DOHH2 (cell line): ENCODE data around the gene SAFB.

Experiments used
- H3F3A ChIP-seq: fragments of 200-600 bp; sonication (generic), shearing (Covaris generic); 2 replicates; pipeline ENCODE4 v1.6.0; 2016; ENCODE audit warnings: antibody characterized with exemption, mild to moderate bottlenecking; ENCODE audit not compliant: control insufficient read depth, insufficient read depth
- H3K27ac ChIP-seq: fragments of 200-600 bp; sonication (generic); 2 replicates; pipeline ENCODE4 v1.5.1; 2014; ENCODE audit warnings: low read depth, mild to moderate bottlenecking, low read length, moderate library complexity
- H3K27me3 ChIP-seq: fragments of 200-600 bp; sonication (generic); 2 replicates; pipeline ENCODE4 v1.6.1; 2014; ENCODE audit warnings: mild to moderate bottlenecking, low read length, mixed read lengths; ENCODE audit not compliant: control insufficient read depth
- H3K36me3 ChIP-seq: fragments of 200-600 bp; sonication (generic); 2 replicates; pipeline ENCODE4 v1.6.1; 2014; ENCODE audit warnings: mild to moderate bottlenecking, low read length, moderate library complexity, mixed read lengths; ENCODE audit not compliant: control insufficient read depth
- H3K4me1 ChIP-seq: fragments of 200-600 bp; sonication (generic); 2 replicates; pipeline ENCODE4 v1.6.1; 2014; ENCODE audit warnings: mild to moderate bottlenecking, low read length, mixed read lengths; ENCODE audit not compliant: control insufficient read depth
- H3K4me2 ChIP-seq: fragments of 200-600 bp; sonication (generic); 2 replicates; pipeline ENCODE4 v1.6.0; 2014; ENCODE audit warnings: mild to moderate bottlenecking, low read length, moderate library complexity
- H3K4me3 ChIP-seq: fragments of 200-600 bp; sonication (generic); 2 replicates; pipeline ENCODE4 v1.5.1; 2014; ENCODE audit warnings: mild to moderate bottlenecking, low read length, mixed read lengths
- H3K79me2 ChIP-seq: fragments of 200-600 bp; sonication (generic); 2 replicates; pipeline ENCODE4 v1.6.1; 2014; ENCODE audit warnings: mild to moderate bottlenecking, low read length, mixed read lengths; ENCODE audit not compliant: control insufficient read depth
- H3K9me2 ChIP-seq: fragments of 200-600 bp; sonication (generic); replicated peaks from 2 replicates; pipeline ENCODE4 v1.6.1; 2014; ENCODE audit warnings: mild to moderate bottlenecking, low read length, mixed read lengths; ENCODE audit not compliant: control insufficient read depth
- H3K9me3 ChIP-seq: fragments of 200-600 bp; sonication (generic); 2 replicates; pipeline ENCODE4 v1.6.1; 2014; ENCODE audit warnings: antibody characterized with exemption, low read length, mixed read lengths; ENCODE audit not compliant: control insufficient read depth, insufficient read depth
- H4K20me1 ChIP-seq: fragments of 200-600 bp; sonication (generic); 2 replicates; pipeline ENCODE4 v1.6.0; 2014; ENCODE audit warnings: low read depth, mild to moderate bottlenecking, antibody characterized with exemption, low read length, moderate library complexity; ENCODE audit not compliant: control insufficient read depth, insufficient read depth
- EZH2phosphoT487 ChIP-seq: fragments of 200-600 bp; sonication (generic); IDR thresholded peaks from 2 replicates; pipeline ENCODE4 v1.6.1; 2017; ENCODE audit warnings: borderline replicate concordance, mild to moderate bottlenecking, antibody characterized with exemption, low read length, moderate library complexity, mixed read lengths
- TF ChIP-seq, protein P1 (sequence below): fragments of 200-600 bp; sonication (generic); IDR thresholded peaks from one replicate; pipeline ENCODE4 v1.5.1; 2014; ENCODE audit warnings: antibody characterized with exemption, mild to moderate bottlenecking, low read depth, low read length; ENCODE audit not compliant: poor library complexity, severe bottlenecking

The SAFB gene

DNA sequence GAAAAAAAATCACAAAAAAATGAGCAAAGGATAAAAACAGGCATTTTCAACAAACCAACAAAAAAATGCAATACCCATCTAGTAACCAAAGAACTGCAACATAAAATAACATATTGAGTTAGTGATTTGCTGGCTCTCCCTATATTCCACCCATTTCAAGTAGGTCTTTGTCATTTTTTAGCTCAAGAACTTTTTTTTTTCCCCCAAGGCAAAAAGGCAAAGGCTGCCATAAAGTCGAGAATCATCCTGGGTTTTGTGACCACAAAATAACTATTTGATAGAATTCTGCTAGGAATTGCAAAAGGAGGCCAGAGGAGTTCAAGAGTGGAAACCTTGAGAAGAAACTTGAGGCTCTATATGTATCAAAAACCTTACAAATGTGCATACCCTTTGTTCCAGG is 5.8 kb upstream of the SAFB start:
- no peaks in the 10 kb centered on the region for H3K9me2 ChIP-seq
- peaks cover 18% of the 10 kb centered on the region for H3K4me1 ChIP-seq
- no peaks in the 10 kb centered on the region for H3K27me3 ChIP-seq
- H3K9me3 ChIP-seq, result no peaks in the 10 kb centered on the region
- peaks cover 3% of the 10 kb centered on the region; the same call in 1 of the 2 replicates for H3F3A ChIP-seq
- H3K27ac ChIP-seq, result no peak overlapping the region
- H3K36me3 ChIP-seq, result peaks cover 100% of the 10 kb centered on the region
- H3K79me2 ChIP-seq, result peaks cover 87% of the 10 kb centered on the region
- TF ChIP-seq, protein P1, sequence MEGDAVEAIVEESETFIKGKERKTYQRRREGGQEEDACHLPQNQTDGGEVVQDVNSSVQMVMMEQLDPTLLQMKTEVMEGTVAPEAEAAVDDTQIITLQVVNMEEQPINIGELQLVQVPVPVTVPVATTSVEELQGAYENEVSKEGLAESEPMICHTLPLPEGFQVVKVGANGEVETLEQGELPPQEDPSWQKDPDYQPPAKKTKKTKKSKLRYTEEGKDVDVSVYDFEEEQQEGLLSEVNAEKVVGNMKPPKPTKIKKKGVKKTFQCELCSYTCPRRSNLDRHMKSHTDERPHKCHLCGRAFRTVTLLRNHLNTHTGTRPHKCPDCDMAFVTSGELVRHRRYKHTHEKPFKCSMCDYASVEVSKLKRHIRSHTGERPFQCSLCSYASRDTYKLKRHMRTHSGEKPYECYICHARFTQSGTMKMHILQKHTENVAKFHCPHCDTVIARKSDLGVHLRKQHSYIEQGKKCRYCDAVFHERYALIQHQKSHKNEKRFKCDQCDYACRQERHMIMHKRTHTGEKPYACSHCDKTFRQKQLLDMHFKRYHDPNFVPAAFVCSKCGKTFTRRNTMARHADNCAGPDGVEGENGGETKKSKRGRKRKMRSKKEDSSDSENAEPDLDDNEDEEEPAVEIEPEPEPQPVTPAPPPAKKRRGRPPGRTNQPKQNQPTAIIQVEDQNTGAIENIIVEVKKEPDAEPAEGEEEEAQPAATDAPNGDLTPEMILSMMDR, result no peak
- no peak for TF ChIP-seq EZH2phosphoT487
- H3K4me2 ChIP-seq, result no peak overlapping the region
- H4K20me1 ChIP-seq, result peaks cover 36% of the 10 kb centered on the region
- H3K4me3 ChIP-seq, result no peak overlapping the region

DNA sequence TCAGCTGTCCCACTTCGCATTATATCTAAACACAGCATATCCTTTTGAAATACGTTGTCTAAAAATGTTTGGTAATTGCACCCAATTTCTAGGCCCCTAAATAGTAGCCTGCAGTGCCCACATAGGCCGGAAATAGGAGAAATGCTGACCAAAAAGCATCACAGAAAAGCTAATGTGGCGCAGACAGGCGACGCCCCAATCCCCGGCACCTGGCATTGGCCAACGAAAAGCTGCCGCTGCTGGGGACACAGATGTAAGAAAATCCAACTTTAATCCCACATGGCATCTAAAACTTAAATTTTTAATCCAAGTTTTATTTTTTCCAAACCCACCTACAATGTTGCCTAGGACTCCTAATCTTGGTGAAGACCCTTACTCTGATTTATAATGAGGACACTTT is 4.3 kb upstream of the SAFB start:
- H3K36me3 ChIP-seq, result peaks cover 96% of the 10 kb centered on the region
- H3K4me3 ChIP-seq, result no peak overlapping the region
- H3K4me1 ChIP-seq, result peaks cover 18% of the 10 kb centered on the region
- no peak for TF ChIP-seq EZH2phosphoT487
- TF ChIP-seq, protein P1, result no peak
- H4K20me1 ChIP-seq, result peaks cover 36% of the 10 kb centered on the region
- H3K27me3 ChIP-seq, result no peaks in the 10 kb centered on the region; the same call in 1 of the 2 replicates
- peaks cover 87% of the 10 kb centered on the region for H3K79me2 ChIP-seq
- no peak overlapping the region for H3K27ac ChIP-seq
- H3K4me2 ChIP-seq, result no peak overlapping the region
- no peaks in the 10 kb centered on the region for H3K9me2 ChIP-seq
- peaks cover 3% of the 10 kb centered on the region; the same call in 1 of the 2 replicates for H3F3A ChIP-seq
- no peaks in the 10 kb centered on the region for H3K9me3 ChIP-seq

DNA sequence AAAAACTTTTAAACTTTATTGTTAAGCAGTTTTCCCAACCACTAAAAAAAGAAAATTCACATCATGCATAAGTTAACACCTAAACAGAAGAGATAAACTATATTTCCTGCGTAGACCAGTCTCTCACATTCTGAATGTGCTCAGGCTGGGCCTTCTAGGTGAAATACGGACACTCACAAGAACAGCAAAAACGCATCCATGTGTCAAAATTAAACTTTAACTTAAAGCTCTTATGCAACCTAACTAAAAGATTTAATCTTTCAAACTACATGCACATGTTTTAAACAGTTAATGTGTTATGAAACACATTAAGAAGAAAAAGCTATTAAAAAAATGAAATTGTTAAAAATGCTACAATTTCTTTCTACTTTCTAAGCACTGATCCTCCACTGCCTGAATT is 2.9 kb upstream of the SAFB start:
- Histone ChIP-seq H3K4me3 (peak overlapping the region; percentile 97; the same call in 1 of the 2 replicates), H3K79me2 (peaks cover 90% of the 10 kb centered on the region), H3K27ac (no peak overlapping the region)

More for the DNA sequence above, 2.9 kb upstream of the SAFB start:
- TF ChIP-seq, protein P1, result no peak
- no peak for TF ChIP-seq EZH2phosphoT487
- Histone ChIP-seq H3F3A (peaks cover 3% of the 10 kb centered on the region; the same call in 1 of the 2 replicates), H3K4me2 (peak overlapping the region; percentile 76), H3K36me3 (peaks cover 96% of the 10 kb centered on the region), H3K27me3 (no peaks in the 10 kb centered on the region; the same call in 1 of the 2 replicates), H3K9me3 (no peaks in the 10 kb centered on the region), H3K4me1 (peaks cover 24% of the 10 kb centered on the region), H3K9me2 (no peaks in the 10 kb centered on the region), H4K20me1 (peaks cover 41% of the 10 kb centered on the region)
